Mononuclear cell (primary cell): ENCODE data around the gene POC1A. TPM values are rescaled to one million over a fixed set of nuclear protein-coding genes. Genes with fewer than 3 reads are reported as not detected.
"Not testable (repeated sequence)": the region's sequence is repeated elsewhere in the genome, so short reads cannot be mapped to it uniquely, and the experiment has no call there.

Source experiments
- H3K27me3 ChIP-seq: 2 replicates; pipeline ENCODE4 v1.6.0; 2011; ENCODE audit warnings: low read length, control low read depth; ENCODE audit not compliant: insufficient read depth
- H3K4me1 ChIP-seq: 2 replicates; pipeline ENCODE4 v1.5.1; 2011; ENCODE audit warnings: mild to moderate bottlenecking, low read length, control low read depth; ENCODE audit not compliant: insufficient read depth
- H3K4me3 ChIP-seq: 2 replicates; pipeline ENCODE4 v1.5.1; 2011; ENCODE audit warnings: mild to moderate bottlenecking, low read length, moderate library complexity
- H3K9me3 ChIP-seq: 2 replicates; pipeline ENCODE4 v1.5.1; 2011; ENCODE audit warnings: low read depth, mild to moderate bottlenecking, control low read depth, low read length
- total RNA-seq: library from RNA; depleted of rRNA; stranded (reverse); fragments of >200 nt; gene quantifications from one replicate; pipeline ENCODE4 v1.2.3, GENCODE V29; 2012

The POC1A gene
- total RNA-seq, 1 donor = 0.21 TPM

- Histone ChIP-seq H3K27me3 (no peaks in the 10 kb centered on the region), H3K4me3 (no peak overlapping the region), H3K4me1 (peaks cover 7% of the 10 kb centered on the region), H3K9me3 (no peaks in the 10 kb centered on the region)
Measured at GRCh38 chr3:52175416-52176179, 21.4 kb upstream of the POC1A start.

GRCh38 chr3:52174896-52175295, 20.7 kb upstream of the POC1A start:
- Histone ChIP-seq H3K4me3 (no peak overlapping the region), H3K9me3 (no peaks in the 10 kb centered on the region), H3K27me3 (no peaks in the 10 kb centered on the region), H3K4me1 (peaks cover 7% of the 10 kb centered on the region)

GRCh38 chr3:52173101-52173500, 18.9 kb upstream of the POC1A start:
- Histone ChIP-seq H3K27me3 (no peaks in the 10 kb centered on the region), H3K9me3 (no peaks in the 10 kb centered on the region)

GRCh38 chr3:52172262-52172757, 18.1 kb upstream of the POC1A start:
- Histone ChIP-seq H3K4me1 (peaks cover 7% of the 10 kb centered on the region), H3K4me3 (no peak overlapping the region), H3K9me3 (no peaks in the 10 kb centered on the region), H3K27me3 (no peaks in the 10 kb centered on the region)

More at GRCh38 chr3:52173101-52173500, 18.9 kb upstream of the POC1A start:
- no peak overlapping the region for H3K4me3 ChIP-seq
- peaks cover 7% of the 10 kb centered on the region for H3K4me1 ChIP-seq

DNA sequence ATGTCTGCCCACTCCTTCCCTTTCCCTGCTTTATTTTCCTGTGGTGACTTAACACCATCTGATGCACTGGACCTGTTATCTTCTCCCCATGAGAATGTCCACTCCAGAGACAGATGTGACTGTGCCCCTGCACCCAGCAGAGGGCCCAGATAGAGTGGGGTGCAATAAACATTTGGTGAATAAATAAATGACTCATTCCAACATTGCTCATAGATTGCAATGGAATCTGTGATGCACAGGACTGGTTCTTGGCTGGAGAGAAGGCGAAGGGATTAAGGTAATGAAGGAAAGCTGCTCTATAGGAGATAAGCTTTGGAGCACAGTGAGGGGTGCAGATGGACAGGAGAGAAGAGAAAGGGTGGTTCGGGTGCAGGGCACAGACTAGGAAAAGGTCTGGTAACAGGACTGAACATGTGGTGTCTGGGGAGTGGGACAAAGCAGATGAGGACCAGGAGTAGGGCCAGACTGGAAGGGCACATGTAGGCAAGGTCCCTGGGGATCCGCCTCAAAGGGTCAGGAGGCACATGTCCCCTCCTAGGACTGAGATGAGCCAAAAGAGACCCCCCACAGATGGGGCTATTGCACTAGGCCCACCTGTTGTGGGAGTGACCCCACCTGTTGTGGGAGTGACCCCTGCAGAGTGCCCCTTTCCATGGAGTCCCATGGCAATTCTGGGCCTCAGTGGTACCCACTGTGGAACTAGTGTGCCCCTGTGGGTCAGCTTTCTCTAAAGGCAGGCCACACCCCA, 17.5 kb upstream of the POC1A start:
- no peaks in the 10 kb centered on the region for H3K9me3 ChIP-seq
- no peaks in the 10 kb centered on the region for H3K27me3 ChIP-seq
- no peak overlapping the region for H3K4me3 ChIP-seq
- peaks cover 7% of the 10 kb centered on the region for H3K4me1 ChIP-seq

GRCh38 chr3:52170217-52170616, 16.0 kb upstream of the POC1A start:
- not testable (repeated sequence) for H3K27me3 ChIP-seq, H3K4me1 ChIP-seq, H3K9me3 ChIP-seq, H3K4me3 ChIP-seq

- Histone ChIP-seq H3K9me3 (no peaks in the 10 kb centered on the region), H3K4me1 (no peaks in the 10 kb centered on the region), H3K4me3 (no peak overlapping the region), H3K27me3 (no peaks in the 10 kb centered on the region)
Measured at GRCh38 chr3:52167240-52167639, 13.0 kb upstream of the POC1A start.

DNA sequence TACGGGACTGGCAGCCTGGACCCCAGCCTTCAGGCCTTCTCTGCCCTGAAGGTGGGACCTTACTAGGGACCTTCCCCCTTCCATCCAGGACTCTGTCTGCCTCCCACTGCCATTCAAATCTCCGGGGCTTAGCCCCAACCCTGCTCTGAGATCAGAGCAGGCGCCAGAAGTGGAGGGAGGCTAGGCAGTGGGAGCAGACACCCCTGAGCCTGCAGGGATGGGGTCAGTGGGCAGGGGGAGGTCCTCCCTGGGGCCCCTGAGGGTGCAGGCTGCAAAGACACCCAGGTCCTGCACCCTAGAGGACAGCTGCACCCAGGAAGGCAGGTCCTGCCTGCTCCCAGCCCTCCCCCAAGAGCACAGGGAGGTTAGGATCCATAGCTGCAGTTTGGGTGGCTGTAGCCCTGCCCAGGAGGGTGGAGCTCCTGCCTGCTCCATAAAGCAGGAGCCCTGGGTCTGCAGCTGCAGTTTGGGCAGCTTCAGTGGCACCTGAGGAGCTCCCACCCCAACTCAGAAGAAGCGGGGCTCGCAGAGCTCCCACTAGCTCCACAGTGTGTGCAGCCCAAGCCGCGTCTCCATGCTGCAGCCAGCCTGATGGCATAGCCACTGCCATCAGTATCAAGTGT, 8.1 kb upstream of the POC1A start:
- Histone ChIP-seq H3K4me3 (no peak overlapping the region), H3K27me3 (no peaks in the 10 kb centered on the region), H3K9me3 (no peaks in the 10 kb centered on the region), H3K4me1 (no peaks in the 10 kb centered on the region)

DNA sequence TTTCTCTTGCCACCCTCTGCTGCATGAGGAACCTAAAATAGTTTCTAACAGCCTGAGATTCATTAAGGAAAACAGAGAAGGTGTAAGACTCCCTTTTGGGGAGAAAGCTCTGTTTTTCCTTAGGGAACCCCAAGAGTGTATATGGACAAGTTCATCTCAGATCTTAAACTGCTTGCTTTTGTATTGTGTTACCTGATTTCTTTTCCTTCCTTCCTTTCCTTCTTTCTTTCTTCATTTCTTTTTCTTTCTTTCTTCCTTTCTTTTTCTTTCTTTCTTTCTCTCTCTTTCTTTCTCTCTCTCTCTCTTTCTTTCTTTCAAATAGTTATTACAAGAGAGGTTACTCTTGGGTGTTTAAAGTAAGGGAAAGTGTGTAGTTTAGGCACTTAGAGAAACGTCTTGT, 5.3 kb upstream of the POC1A start:
- no peaks in the 10 kb centered on the region for H3K27me3 ChIP-seq
- H3K9me3 ChIP-seq = no peaks in the 10 kb centered on the region
- H3K4me1 ChIP-seq = peaks cover 6% of the 10 kb centered on the region

DNA sequence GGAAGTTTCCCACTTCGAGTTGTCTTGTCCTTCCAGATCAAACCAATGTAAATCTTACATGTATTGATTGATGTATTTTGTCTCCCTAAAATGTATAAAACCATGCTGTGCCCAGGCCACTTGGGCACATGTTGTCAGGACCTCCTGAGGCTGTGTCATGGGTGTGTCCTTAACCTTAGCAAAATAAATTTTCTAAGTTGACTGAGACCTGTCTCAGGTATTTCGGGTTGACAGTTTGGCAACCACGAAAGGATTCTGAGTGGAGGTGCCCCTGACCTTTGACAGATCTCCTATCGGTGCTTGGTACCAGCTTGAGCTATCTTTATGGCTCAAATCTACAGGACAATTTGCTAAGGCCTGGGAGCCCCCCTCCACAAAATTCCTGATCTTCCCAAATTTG, 1.7 kb upstream of the POC1A start:
- Histone ChIP-seq H3K9me3 (no peaks in the 10 kb centered on the region), H3K4me1 (peaks cover 17% of the 10 kb centered on the region), H3K4me3 (no peak overlapping the region), H3K27me3 (no peaks in the 10 kb centered on the region)

More for the DNA sequence above, 5.3 kb upstream of the POC1A start:
- no peak overlapping the region for H3K4me3 ChIP-seq

- no peaks in the 10 kb centered on the region for H3K27me3 ChIP-seq
- H3K4me1 ChIP-seq = peaks cover 17% of the 10 kb centered on the region
- no peaks in the 10 kb centered on the region for H3K9me3 ChIP-seq
- H3K4me3 ChIP-seq = peak overlapping the region; percentile 84
Measured at GRCh38 chr3:52153389-52154096, 680 bp downstream of the POC1A start.

- not testable (repeated sequence) for H3K27me3 ChIP-seq, H3K9me3 ChIP-seq, H3K4me3 ChIP-seq
- H3K4me1 ChIP-seq = peaks cover 17% of the 10 kb centered on the region
Measured at GRCh38 chr3:52151991-52152390, 2.2 kb downstream of the POC1A start.

GRCh38 chr3:52150860-52151259, 3.4 kb downstream of the POC1A start:
- Histone ChIP-seq H3K4me1 (peaks cover 17% of the 10 kb centered on the region), H3K9me3 (no peaks in the 10 kb centered on the region), H3K4me3 (no peak overlapping the region), H3K27me3 (no peaks in the 10 kb centered on the region)

DNA sequence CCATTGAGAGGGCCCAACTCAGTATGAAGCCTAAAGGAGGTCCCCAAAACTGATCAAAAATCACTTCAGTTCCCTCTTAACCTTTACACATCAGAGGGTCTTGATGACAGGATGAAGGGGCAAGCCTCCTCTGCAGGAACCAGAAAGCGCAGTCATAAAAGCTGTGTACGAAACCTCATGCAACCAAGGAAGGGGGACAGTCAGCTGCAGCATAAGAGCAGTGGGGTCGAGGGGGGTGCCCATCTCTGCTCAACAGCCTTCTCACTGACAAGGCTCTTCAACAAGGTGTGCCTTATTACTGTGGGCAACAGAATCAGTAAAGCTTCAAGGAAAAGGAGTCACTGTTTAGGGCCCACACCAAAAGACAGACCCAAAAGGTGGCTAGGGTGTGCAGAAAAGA, 3.9 kb downstream of the POC1A start:
- Histone ChIP-seq H3K27me3 (no peaks in the 10 kb centered on the region), H3K9me3 (no peaks in the 10 kb centered on the region)

GRCh38 chr3:52149726-52150125, 4.5 kb downstream of the POC1A start:
- Histone ChIP-seq H3K4me1 (peaks cover 11% of the 10 kb centered on the region), H3K4me3 (no peak overlapping the region), H3K27me3 (no peaks in the 10 kb centered on the region), H3K9me3 (no peaks in the 10 kb centered on the region)

More for the DNA sequence above, 3.9 kb downstream of the POC1A start:
- Histone ChIP-seq H3K4me3 (no peak overlapping the region), H3K4me1 (peaks cover 17% of the 10 kb centered on the region)
